HEK293 (cell line): Measurements from ENCODE around the gene ANO6.

Source experiments
- CTCF ChIA-PET: fragments of 350-600 bp; formaldehyde crosslinking; extraction: SDS; loops from one replicate; lab custom pipeline; 2021; ENCODE audit warnings: antibody characterized with exemption; lab: Yijun Ruan, JAX
- POLR2A ChIA-PET: fragments of 300-600 bp; formaldehyde crosslinking; extraction: SDS; loops from one replicate; lab custom pipeline; 2020; ENCODE audit warnings: antibody characterized with exemption, inconsistent platforms; lab: Yijun Ruan, JAX
- H3K27ac ChIP-seq: fragments of 200-500 bp; sonication (Bioruptor generic); 2 replicates; pipeline ENCODE4 v1.5.1; 2014; ENCODE audit warnings: low read depth, low read length, control low read depth, inconsistent platforms; ENCODE audit errors: extremely low read depth
- H3K36me3 ChIP-seq, 2 experiments: fragments of 200-500 bp in 1 of 2; sonication (Bioruptor generic) in 1 of 2; 1 replicate in 1 of 2; 2 replicates in 1 of 2; pipeline ENCODE4 v1.5.1; 2014 to 2017; ENCODE audit warnings: inconsistent platforms in 2 of 2, low read length in 2 of 2; ENCODE audit not compliant: control insufficient read depth in 2 of 2, insufficient read depth in 1 of 2
- H3K4me1 ChIP-seq: fragments of 200-500 bp; sonication (Bioruptor generic); 2 replicates; pipeline ENCODE4 v1.5.1; 2014; ENCODE audit warnings: mild to moderate bottlenecking, low read length, inconsistent platforms; ENCODE audit not compliant: control insufficient read depth, insufficient read depth
- H3K4me3 ChIP-seq: 2 replicates; pipeline ENCODE4 v1.5.1; 2011; ENCODE audit warnings: low read depth, mild to moderate bottlenecking, control low read depth, low read length, moderate library complexity
- H3K9me3 ChIP-seq: fragments of 200-500 bp; sonication (Bioruptor generic); 2 replicates; pipeline ENCODE4 v1.5.1; 2014; ENCODE audit warnings: low read depth, low read length, inconsistent platforms; ENCODE audit not compliant: control insufficient read depth, insufficient read depth
- HOXA7 ChIP-seq: sonication (generic); formaldehyde crosslinking; IDR thresholded peaks from 2 replicates; pipeline ENCODE4 v1.8.1; 2022; ENCODE audit warnings: missing genetic modification reagents, borderline replicate concordance
- KLF16 ChIP-seq: fragments of 450-650 bp; formaldehyde crosslinking; IDR thresholded peaks from 2 replicates; pipeline ENCODE4 v1.5.1; 2017; ENCODE audit warnings: missing biosample characterization, missing genetic modification characterization
- KLF7 ChIP-seq: fragments of 450-650 bp; formaldehyde crosslinking; IDR thresholded peaks from 2 replicates; pipeline ENCODE4 v1.5.1; 2016; ENCODE audit warnings: missing biosample characterization, missing genetic modification characterization, borderline replicate concordance
- TCF7L2 ChIP-seq: IDR thresholded peaks from 2 replicates; pipeline ENCODE4 v1.6.1; 2011; ENCODE audit warnings: low read depth, mild to moderate bottlenecking, inconsistent platforms, low read length, moderate library complexity, borderline replicate concordance
- YY2 ChIP-seq: fragments of 450-650 bp; formaldehyde crosslinking; IDR thresholded peaks from 2 replicates; pipeline ENCODE4 v1.5.1; 2016; ENCODE audit warnings: missing biosample characterization, missing genetic modification characterization
- ZBTB21 ChIP-seq: fragments of 450-650 bp; formaldehyde crosslinking; IDR thresholded peaks from 2 replicates; pipeline ENCODE4 v1.5.1; 2017; ENCODE audit warnings: missing biosample characterization, missing genetic modification characterization
- ZEB2 ChIP-seq: fragments of 450-650 bp; formaldehyde crosslinking; IDR thresholded peaks from 2 replicates; pipeline ENCODE4 v1.5.1; 2016; ENCODE audit warnings: missing biosample characterization, missing genetic modification characterization
- ZNF10 ChIP-seq: fragments of 450-650 bp; formaldehyde crosslinking; IDR thresholded peaks from 2 replicates; pipeline ENCODE4 v1.5.1; 2017; ENCODE audit warnings: missing biosample characterization, missing genetic modification characterization
- ZNF112 ChIP-seq: fragments of 450-650 bp; formaldehyde crosslinking; IDR thresholded peaks from 2 replicates; pipeline ENCODE4 v1.5.0; 2017; ENCODE audit warnings: missing biosample characterization, missing genetic modification characterization
- ZNF121 ChIP-seq: fragments of 450-650 bp; formaldehyde crosslinking; IDR thresholded peaks from 2 replicates; pipeline ENCODE4 v1.5.1; 2016; ENCODE audit warnings: missing biosample characterization, missing genetic modification characterization
- ZNF140 ChIP-seq: fragments of 450-650 bp; formaldehyde crosslinking; IDR thresholded peaks from 2 replicates; pipeline ENCODE4 v1.5.1; 2016; ENCODE audit warnings: missing biosample characterization, missing genetic modification characterization
- ZNF2 ChIP-seq: fragments of 450-650 bp; formaldehyde crosslinking; IDR thresholded peaks from 2 replicates; pipeline ENCODE4 v1.5.1; 2016; ENCODE audit warnings: missing biosample characterization, missing genetic modification characterization
- ZNF214 ChIP-seq: fragments of 450-650 bp; formaldehyde crosslinking; IDR thresholded peaks from 2 replicates; pipeline ENCODE4 v1.5.1; 2017; ENCODE audit warnings: missing biosample characterization, mild to moderate bottlenecking, missing genetic modification characterization, borderline replicate concordance
- ZNF223 ChIP-seq: fragments of 450-650 bp; formaldehyde crosslinking; IDR thresholded peaks from 2 replicates; pipeline ENCODE4 v1.5.1; 2016; ENCODE audit warnings: missing biosample characterization, missing genetic modification characterization
- ZNF266 ChIP-seq: fragments of 450-650 bp; formaldehyde crosslinking; IDR thresholded peaks from 2 replicates; pipeline ENCODE4 v1.5.1; 2016; ENCODE audit warnings: missing biosample characterization, missing genetic modification characterization, low read depth
- ZNF335 ChIP-seq: fragments of 450-650 bp; formaldehyde crosslinking; conservative IDR thresholded peaks from 2 replicates; pipeline ENCODE4 v1.5.1; 2016; ENCODE audit warnings: missing biosample characterization, missing genetic modification characterization
- ZNF394 ChIP-seq: fragments of 450-650 bp; formaldehyde crosslinking; IDR thresholded peaks from 2 replicates; pipeline ENCODE4 v1.5.1; 2016; ENCODE audit warnings: missing biosample characterization, missing genetic modification characterization, mild to moderate bottlenecking, moderate library complexity, borderline replicate concordance
- ZNF473 ChIP-seq: fragments of 450-650 bp; formaldehyde crosslinking; IDR thresholded peaks from 2 replicates; pipeline ENCODE4 v1.5.1; 2017; ENCODE audit warnings: missing biosample characterization, missing genetic modification characterization
- ZNF529 ChIP-seq: fragments of 450-650 bp; formaldehyde crosslinking; IDR thresholded peaks from 2 replicates; pipeline ENCODE4 v1.5.1; 2017; ENCODE audit warnings: missing genetic modification characterization, missing biosample characterization; ENCODE audit not compliant: insufficient replicate concordance
- ZNF548 ChIP-seq: fragments of 450-650 bp; formaldehyde crosslinking; IDR thresholded peaks from 2 replicates; pipeline ENCODE4 v1.5.1; 2016; ENCODE audit warnings: missing biosample characterization, missing genetic modification characterization
- ZNF555 ChIP-seq: fragments of 450-650 bp; formaldehyde crosslinking; conservative IDR thresholded peaks from 2 replicates; pipeline ENCODE4 v1.5.1; 2017; ENCODE audit warnings: missing biosample characterization, mild to moderate bottlenecking, missing genetic modification characterization, inconsistent platforms
- ZNF600 ChIP-seq: fragments of 450-650 bp; formaldehyde crosslinking; IDR thresholded peaks from 2 replicates; pipeline ENCODE4 v1.5.1; 2016; ENCODE audit warnings: missing biosample characterization, missing genetic modification characterization
- ZNF621 ChIP-seq: fragments of 450-650 bp; formaldehyde crosslinking; IDR thresholded peaks from 2 replicates; pipeline ENCODE4 v1.5.1; 2017; ENCODE audit warnings: missing biosample characterization, missing genetic modification characterization
- ZNF626 ChIP-seq: fragments of 450-650 bp; sonication (Bioruptor Pico); formaldehyde crosslinking; IDR thresholded peaks from 2 replicates; pipeline ENCODE4 v1.5.1; 2018; ENCODE audit warnings: missing biosample characterization, missing genetic modification characterization, inconsistent platforms
- ZNF664 ChIP-seq: fragments of 450-650 bp; formaldehyde crosslinking; IDR thresholded peaks from 2 replicates; pipeline ENCODE4 v1.5.1; 2016; ENCODE audit warnings: missing biosample characterization, missing genetic modification characterization
- ZNF768 ChIP-seq: fragments of 450-650 bp; formaldehyde crosslinking; IDR thresholded peaks from 2 replicates; pipeline ENCODE4 v1.5.1; 2018; ENCODE audit warnings: missing biosample characterization, mild to moderate bottlenecking, missing genetic modification characterization
- ZNF830 ChIP-seq: fragments of 450-650 bp; IDR thresholded peaks from 2 replicates; pipeline ENCODE4 v1.5.0; 2018; ENCODE audit warnings: missing biosample characterization, missing genetic modification characterization, low read depth, mild to moderate bottlenecking, moderate library complexity
- ZNF843 ChIP-seq: fragments of 450-650 bp; formaldehyde crosslinking; IDR thresholded peaks from 2 replicates; pipeline ENCODE4 v1.5.1; 2016; ENCODE audit warnings: missing biosample characterization, missing genetic modification characterization
- TF ChIP-seq, protein P1 (sequence below): fragments of 450-650 bp; formaldehyde crosslinking; IDR thresholded peaks from 2 replicates; pipeline ENCODE4 v1.5.1; 2016; ENCODE audit warnings: missing biosample characterization, missing genetic modification characterization
- TF ChIP-seq, protein P2 (sequence below): fragments of 450-650 bp; formaldehyde crosslinking; IDR thresholded peaks from 2 replicates; pipeline ENCODE4 v1.5.1; 2016; ENCODE audit warnings: missing biosample characterization, missing genetic modification characterization
- TF ChIP-seq, protein P3 (sequence below): fragments of 450-650 bp; formaldehyde crosslinking; IDR thresholded peaks from 2 replicates; pipeline ENCODE4 v1.5.1; 2016; ENCODE audit warnings: missing biosample characterization, missing genetic modification characterization

Gene ANO6

DNA sequence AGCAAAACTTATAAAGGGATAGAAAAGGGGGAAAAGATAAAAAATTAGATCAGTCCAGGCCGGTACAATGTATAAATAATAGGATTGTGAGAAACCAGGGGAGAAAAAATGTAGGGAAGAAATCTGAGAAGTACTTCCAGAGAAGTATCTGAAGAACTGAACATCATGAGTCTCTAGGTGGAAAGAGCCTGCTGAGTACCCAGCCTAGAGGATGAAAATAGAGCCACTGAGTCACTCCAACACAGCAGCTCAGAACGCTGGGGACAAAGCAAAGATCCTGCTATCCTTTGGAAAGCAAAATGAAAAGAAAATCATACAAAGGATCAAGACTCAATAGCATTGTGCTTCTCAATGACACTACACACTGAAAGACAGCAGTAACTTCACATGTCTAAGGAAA lies 138.0 kb downstream of the ANO6 start:
- H3K4me3 ChIP-seq, result no peak overlapping the region
- peaks cover 9% of the 10 kb centered on the region for H3K4me1 ChIP-seq
- H3K9me3 ChIP-seq, result no peaks in the 10 kb centered on the region
- TF ChIP-seq ZNF529 (tag by site-specific recombination), result no peak
- no peak for TF ChIP-seq ZNF843
- TF ChIP-seq ZNF473 (tag by site-specific recombination), result no peak
- no peak for TF ChIP-seq ZNF223 (tag by site-specific recombination)
- no peak for TF ChIP-seq ZNF140
- TF ChIP-seq ZNF121, result no peak
- TF ChIP-seq, protein P1, sequence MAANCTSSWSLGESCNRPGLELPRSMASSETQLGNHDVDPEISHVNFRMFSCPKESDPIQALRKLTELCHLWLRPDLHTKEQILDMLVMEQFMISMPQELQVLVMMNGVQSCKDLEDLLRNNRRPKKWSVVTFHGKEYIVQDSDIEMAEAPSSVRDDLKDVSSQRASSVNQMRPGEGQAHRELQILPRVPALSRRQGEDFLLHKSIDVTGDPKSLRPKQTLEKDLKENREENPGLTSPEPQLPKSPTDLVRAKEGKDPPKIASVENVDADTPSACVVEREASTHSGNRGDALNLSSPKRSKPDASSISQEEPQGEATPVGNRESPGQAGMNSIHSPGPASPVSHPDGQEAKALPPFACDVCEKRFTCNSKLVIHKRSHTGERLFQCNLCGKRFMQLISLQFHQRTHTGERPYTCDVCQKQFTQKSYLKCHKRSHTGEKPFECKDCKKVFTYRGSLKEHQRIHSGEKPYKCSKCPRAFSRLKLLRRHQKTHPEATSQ (tag by site-specific recombination), result no peak
- TF ChIP-seq ZNF214 (tag by site-specific recombination), result no peak
- TF ChIP-seq ZNF2 (tag by site-specific recombination), result no peak
- POLR2A ChIA-PET, result no interaction called here
- H3K36me3 ChIP-seq, result peaks cover 3 to 16% of the 10 kb centered on the region in 2 experiments; a peak in 2 of 3 replicates
- H3K27ac ChIP-seq, result no peak overlapping the region
- CTCF ChIA-PET, result no interaction called here

DNA sequence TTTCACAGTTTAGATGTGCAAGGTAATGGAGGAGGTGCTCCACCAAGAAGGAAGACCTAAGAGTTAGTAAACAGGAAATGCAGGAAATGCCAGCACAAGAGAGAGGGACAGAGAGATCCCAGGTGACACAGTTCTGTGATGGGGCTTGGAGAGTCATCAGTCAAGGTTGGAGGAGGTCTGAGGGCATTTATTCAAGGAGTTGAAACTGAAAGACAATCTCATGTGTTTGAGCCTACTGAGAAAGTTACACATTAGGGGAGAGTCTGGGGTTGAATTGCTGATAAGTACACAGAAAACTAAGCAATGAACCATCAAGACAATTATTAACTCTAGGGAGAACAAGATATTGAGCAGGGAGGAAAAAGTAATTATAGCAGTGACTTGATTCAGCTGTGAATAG lies 138.5 kb downstream of the ANO6 start:
- CTCF ChIA-PET, result interaction anchor here (1.2 kb wide), 1 partner anchor 1678 kb away, joined by 3 read pairs; no protein-coding TSS in a partner anchor
- peaks cover 9% of the 10 kb centered on the region for H3K4me1 ChIP-seq

DNA sequence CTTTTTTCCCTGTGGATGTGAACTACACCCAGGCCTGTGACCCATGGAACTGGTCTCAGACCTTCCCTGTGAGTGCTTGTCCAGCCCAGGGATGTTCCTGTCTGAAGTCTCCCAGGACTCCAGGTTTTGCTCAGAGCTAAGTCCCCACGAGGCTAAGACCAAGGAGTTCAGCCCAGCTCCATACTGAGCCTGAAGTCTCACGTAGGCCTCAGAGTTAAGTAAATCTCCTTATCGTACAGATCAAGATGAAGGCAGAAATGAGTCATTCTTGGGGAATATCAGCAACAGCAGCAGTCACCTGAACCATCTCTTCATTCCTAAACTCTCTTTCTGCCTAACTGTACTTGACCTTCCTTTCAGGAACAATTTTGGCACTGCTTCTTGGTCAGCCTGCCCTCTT lies 139.8 kb downstream of the ANO6 start:
- ChIA-PET CTCF (interaction anchor here (0.6 to 1.2 kb wide), 2 partner anchors 87 to 1677 kb away, joined by 3 read pairs; no protein-coding TSS in a partner anchor), POLR2A (no interaction called here)
- H3K9me3 ChIP-seq, result no peaks in the 10 kb centered on the region
- H3K4me1 ChIP-seq, result peaks cover 9% of the 10 kb centered on the region
- no peak overlapping the region for H3K27ac ChIP-seq
- no peak overlapping the region for H3K4me3 ChIP-seq
- H3K36me3 ChIP-seq, result peaks cover 6 to 14% of the 10 kb centered on the region in 2 experiments; a peak in 2 of 3 replicates
- TF ChIP-seq HOXA7 (no peak), KLF7 (tag by site-specific recombination) (no peak), ZNF555 (tag by site-specific recombination) (no peak), ZNF830 (no peak), ZEB2 (no peak), ZNF626 (tag by site-specific recombination) (no peak), ZNF112 (tag by site-specific recombination) (no peak), ZNF548 (no peak), ZNF621 (tag by site-specific recombination) (no peak), ZNF10 (tag by site-specific recombination) (no peak)
- TF ChIP-seq, protein P2, sequence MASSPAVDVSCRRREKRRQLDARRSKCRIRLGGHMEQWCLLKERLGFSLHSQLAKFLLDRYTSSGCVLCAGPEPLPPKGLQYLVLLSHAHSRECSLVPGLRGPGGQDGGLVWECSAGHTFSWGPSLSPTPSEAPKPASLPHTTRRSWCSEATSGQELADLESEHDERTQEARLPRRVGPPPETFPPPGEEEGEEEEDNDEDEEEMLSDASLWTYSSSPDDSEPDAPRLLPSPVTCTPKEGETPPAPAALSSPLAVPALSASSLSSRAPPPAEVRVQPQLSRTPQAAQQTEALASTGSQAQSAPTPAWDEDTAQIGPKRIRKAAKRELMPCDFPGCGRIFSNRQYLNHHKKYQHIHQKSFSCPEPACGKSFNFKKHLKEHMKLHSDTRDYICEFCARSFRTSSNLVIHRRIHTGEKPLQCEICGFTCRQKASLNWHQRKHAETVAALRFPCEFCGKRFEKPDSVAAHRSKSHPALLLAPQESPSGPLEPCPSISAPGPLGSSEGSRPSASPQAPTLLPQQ, result no peak

More for the DNA sequence above, 138.5 kb downstream of the ANO6 start:
- peaks cover 4 to 17% of the 10 kb centered on the region in 2 experiments; a peak in 2 of 3 replicates for H3K36me3 ChIP-seq
- H3K9me3 ChIP-seq, result no peaks in the 10 kb centered on the region
- TF ChIP-seq KLF7 (tag by site-specific recombination), result no peak
- TF ChIP-seq, protein P3, sequence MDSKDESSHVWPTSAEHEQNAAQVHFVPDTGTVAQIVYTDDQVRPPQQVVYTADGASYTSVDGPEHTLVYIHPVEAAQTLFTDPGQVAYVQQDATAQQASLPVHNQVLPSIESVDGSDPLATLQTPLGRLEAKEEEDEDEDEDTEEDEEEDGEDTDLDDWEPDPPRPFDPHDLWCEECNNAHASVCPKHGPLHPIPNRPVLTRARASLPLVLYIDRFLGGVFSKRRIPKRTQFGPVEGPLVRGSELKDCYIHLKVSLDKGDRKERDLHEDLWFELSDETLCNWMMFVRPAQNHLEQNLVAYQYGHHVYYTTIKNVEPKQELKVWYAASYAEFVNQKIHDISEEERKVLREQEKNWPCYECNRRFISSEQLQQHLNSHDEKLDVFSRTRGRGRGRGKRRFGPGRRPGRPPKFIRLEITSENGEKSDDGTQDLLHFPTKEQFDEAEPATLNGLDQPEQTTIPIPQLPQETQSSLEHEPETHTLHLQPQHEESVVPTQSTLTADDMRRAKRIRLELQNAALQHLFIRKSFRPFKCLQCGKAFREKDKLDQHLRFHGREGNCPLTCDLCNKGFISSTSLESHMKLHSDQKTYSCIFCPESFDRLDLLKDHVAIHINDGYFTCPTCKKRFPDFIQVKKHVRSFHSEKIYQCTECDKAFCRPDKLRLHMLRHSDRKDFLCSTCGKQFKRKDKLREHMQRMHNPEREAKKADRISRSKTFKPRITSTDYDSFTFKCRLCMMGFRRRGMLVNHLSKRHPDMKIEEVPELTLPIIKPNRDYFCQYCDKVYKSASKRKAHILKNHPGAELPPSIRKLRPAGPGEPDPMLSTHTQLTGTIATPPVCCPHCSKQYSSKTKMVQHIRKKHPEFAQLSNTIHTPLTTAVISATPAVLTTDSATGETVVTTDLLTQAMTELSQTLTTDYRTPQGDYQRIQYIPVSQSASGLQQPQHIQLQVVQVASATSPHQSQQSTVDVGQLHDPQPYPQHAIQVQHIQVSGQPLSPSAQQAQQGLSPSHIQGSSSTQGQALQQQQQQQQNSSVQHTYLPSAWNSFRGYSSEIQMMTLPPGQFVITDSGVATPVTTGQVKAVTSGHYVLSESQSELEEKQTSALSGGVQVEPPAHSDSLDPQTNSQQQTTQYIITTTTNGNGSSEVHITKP (tag by site-specific recombination), result no peak
- no peak for TF ChIP-seq ZNF664 (tag by site-specific recombination)
- no peak for TF ChIP-seq ZNF621 (tag by site-specific recombination)
- TF ChIP-seq ZBTB21 (tag by site-specific recombination), result no peak
- TF ChIP-seq ZNF112 (tag by site-specific recombination), result no peak
- no peak for TF ChIP-seq KLF16
- TF ChIP-seq ZNF768 (tag by site-specific recombination), result no peak
- TF ChIP-seq YY2, result no peak
- no peak for TF ChIP-seq TCF7L2
- TF ChIP-seq ZNF600 (tag by site-specific recombination), result no peak
- no peak for TF ChIP-seq ZNF335
- no peak for TF ChIP-seq ZNF266 (tag by site-specific recombination)
- TF ChIP-seq ZNF394, result no peak
- TF ChIP-seq, all 188 proteins: peak for 0
- POLR2A ChIA-PET, result no interaction called here
- Histone ChIP-seq H3K4me3 (no peak overlapping the region), H3K27ac (no peak overlapping the region)
